Measurements from ENCODE around the gene RAB17. TPM values are rescaled to one million over a fixed set of nuclear protein-coding genes. Genes with fewer than 3 reads are reported as not detected.

Gene RAB17
- polyA plus RNA-seq, 1 donor = 1.6 TPM

DNA sequence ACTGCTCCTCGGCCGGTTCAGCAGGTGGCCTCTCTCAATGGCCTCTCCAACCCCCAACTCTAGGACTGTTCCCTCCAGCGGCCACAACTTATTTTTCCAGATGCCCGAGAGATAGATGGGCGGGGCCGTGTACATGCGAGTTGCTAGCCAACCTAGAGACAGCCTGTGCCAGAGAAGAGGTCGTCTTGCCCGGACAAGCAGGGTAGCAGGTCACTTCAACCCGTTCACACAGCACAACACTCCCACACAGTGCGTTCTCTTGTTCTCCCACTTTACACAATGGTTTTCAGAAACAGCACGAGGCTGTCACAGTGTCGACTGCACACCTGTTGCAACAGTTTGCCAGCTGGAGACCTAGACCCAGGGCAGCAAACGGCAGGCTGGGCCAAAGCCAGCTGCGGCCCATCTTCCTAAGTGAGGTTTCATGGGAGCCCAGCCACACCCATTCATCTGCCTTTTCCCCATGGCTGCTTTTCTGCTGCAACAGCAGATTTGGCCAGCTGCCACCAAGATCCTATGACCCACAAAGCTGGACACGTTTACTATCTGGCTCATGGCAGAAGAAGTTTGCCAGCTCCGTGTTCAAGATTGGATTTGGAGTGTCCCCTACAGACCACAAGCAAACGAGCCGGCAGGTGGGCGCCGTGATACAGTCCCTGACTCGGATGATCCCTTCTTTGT lies 31.4 kb downstream of the RAB17 start:
- peak; percentile 48 for DNase-seq

- DNase-seq = no peak
Measured at GRCh38 chr2:237557633-237558015, 32.9 kb downstream of the RAB17 start.

GRCh38 chr2:237556773-237557632 lies 33.5 kb downstream of the RAB17 start:
- DNase-seq = no peak

DNA sequence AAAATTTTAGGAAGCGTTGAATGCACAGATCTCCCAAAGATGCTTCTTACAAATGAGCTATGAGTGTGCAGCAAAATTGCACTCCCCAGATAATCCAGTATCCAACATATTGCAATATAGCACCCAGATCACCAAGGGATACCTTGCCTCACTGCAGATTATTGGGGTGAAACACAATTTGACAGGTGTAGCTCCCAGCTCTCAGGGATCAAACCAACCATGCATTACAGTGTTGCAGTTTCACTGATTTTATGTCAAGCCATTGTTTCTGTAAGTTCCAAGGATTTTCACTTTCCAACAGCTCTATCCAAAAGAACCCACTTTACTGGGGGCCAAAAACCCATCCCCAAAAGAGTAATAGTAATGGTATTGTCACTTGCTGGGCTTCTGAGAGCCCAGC lies 35.0 kb downstream of the RAB17 start:
- no peak for DNase-seq

GRCh38 chr2:237553948-237554347 lies 36.6 kb downstream of the RAB17 start:
- no peak for DNase-seq

- no peak for DNase-seq
Measured at GRCh38 chr2:237552908-237553307, 37.6 kb downstream of the RAB17 start.

DNA sequence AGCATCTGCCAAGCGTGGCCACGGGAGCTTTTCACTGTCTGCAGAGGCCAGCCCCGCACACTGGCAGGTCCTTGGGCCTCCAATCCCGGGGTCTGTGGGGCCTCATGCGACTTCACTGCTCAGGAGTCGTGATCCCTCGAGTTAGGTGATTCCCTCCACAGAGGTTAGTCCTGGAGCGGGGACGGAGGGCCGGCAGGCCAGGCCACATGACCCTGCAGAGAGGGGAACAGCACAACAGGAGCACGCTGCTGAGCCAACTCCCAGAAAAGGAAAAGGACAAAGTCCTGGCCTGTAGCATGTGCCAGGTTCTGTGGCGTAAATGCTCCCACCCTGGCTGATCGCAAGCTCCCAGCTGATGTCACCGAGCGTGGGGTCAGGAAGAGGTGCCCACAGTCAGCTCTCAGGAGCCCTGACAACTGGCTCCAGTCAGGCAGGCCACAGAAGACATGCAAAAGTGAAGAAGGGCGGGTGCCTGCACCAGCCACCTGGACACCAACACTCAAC lies 39.4 kb downstream of the RAB17 start:
- no peak for DNase-seq

GRCh38 chr2:237549643-237550415 lies 40.7 kb downstream of the RAB17 start:
- no peak for DNase-seq

DNA sequence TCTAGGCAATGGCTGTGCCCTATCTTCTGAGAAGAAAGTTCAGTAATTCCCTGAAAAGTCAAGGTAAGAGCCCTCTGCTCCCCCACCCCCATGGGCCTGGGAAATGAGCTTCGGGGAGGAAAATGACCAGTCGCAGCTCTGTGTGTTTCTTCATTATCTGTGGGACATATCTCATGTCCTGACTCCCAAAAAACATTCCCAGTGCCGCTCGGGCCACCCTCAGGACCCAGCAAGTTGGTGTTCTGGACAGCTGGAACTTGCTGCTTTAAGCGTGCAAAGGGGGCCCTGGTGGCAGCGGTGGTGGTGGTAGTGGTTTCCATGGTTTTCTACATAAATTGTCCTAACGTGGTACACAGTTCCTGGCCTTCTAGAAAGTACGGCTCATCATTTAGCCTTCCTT lies 41.3 kb downstream of the RAB17 start:
- DNase-seq = no peak

- no peak for DNase-seq
Measured at GRCh38 chr2:237547841-237548416, 42.6 kb downstream of the RAB17 start.

GRCh38 chr2:237546876-237547395 lies 43.6 kb downstream of the RAB17 start:
- DNase-seq = no peak

DNA sequence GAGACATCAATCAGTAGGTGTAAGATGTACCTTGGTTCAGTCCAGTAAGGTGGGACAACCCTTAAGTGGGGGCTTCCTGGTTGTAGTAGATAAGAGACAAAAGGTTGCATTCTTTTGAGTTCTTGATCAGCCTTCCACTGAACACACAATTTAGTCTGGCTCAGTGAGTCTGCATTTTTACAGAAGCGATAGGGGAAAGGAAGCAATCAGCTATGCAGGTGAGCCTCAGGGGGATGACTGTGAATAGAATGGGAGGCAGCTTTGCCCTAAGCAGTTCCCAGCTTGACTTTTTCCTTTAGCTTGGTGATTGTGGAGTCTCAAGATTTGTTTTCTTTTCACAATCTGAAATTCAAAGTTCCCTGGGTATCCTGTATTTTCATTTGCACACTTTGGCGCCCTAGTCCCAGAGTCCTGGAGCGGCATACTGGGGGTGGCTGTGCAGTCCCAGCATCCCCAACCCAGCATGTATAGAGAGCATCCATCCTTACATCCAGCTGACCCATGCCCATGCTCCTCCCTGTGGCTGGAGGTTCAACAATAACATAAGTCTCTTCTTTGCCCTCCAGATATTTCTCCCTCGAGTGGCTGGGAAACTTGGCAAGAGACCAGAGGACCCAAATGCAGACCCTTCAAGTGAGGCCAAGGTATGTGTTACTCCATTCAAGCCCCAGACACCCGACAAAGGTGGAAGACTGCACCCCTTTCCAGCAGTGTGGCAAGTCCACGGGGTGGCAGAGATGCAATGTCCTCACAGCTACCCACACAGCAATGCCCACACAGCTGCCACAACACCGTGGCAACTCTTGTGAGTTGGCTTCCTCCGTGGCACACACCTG lies 44.3 kb downstream of the RAB17 start:
- DNase-seq = no peak

- no peak for DNase-seq
Measured at GRCh38 chr2:237542001-237542704, 48.4 kb downstream of the RAB17 start.

DNA sequence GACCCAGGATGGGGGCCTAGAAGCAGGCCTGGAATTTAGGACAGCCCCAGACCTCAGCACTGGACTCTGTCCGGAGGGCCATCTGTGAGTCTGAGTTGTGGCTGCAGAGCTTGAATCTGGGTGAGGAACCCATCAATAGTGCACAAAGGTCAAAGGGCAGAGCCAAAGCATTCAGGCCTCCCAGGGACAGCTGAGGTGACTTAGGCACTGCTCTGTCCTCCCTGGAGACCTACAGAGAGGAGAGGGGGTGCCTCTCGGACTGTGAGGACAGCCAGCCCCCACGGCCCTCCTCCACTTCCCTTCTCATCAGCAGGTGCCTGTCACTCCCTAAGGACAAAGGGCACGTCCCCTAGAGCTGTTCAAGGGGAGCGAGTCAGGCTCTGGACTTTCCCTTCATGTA lies 49.3 kb downstream of the RAB17 start:
- no peak for DNase-seq

- DNase-seq = peak; percentile 64
Measured at GRCh38 chr2:237540823-237541222, 49.7 kb downstream of the RAB17 start.

DNA sequence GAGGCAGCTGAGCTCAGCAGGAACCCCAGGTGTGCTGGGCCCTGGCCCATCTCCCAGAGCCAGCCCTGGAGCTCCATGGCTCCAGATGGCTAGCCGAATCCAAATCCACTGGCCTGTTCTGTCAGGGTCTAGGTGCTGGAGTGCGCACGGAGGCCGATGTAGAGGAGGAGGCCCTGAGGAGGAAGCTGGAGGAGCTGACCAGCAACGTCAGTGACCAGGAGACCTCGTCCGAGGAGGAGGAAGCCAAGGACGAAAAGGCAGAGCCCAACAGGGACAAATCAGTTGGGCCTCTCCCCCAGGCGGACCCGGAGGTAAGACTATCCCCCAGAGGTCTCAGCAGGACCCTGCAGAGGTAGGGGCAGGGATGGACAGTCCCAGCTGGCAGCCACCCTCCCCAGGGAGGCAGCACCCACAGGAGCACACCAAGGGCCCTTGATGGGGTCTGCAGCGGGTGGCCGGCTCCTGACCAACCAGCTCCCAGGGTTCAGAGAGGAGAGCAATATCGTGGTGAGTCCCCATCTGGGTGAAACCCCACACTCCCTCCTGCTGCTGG lies 50.2 kb downstream of the RAB17 start:
- no peak for DNase-seq

DNA sequence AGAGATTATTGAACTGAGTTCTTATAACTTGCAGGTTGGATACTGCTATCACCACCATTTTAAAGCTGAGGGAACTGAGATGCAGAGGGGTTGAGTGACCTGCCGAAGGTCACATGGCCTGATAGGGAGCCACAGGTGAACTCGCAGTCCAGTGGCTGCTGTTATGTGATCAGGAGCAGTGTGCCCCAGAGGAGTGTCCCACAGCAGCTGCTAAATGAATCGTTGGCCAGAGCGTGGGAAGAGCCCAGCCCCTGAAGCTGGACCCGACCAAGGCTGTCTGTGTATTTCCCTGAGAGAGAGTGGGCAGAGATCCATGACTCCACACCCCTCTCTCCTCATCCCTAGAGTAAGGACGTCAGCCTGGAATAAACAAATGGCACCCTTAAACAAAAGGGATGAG lies 50.9 kb downstream of the RAB17 start:
- no peak for DNase-seq

DNA sequence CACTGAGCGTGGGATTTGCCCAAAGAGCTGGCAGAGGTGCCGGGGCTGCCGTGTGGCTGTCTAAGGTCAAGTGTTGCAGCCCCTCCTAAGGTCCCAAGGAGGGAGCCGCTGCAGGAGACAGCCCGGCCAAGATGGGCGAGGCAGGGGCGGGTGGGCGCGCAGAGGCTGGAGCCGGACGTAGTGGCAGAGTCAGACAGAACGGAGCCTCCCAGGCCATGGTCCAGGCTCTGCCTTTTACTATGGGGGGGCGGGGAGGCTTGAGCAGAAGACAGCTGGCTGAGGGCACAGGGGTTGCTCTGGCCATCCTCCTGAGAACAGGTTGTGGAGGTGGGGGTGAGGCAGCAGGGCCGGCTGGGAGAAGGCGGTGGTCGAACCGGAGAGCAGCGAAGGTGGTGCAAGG lies 51.6 kb downstream of the RAB17 start:
- no peak for DNase-seq

DNA sequence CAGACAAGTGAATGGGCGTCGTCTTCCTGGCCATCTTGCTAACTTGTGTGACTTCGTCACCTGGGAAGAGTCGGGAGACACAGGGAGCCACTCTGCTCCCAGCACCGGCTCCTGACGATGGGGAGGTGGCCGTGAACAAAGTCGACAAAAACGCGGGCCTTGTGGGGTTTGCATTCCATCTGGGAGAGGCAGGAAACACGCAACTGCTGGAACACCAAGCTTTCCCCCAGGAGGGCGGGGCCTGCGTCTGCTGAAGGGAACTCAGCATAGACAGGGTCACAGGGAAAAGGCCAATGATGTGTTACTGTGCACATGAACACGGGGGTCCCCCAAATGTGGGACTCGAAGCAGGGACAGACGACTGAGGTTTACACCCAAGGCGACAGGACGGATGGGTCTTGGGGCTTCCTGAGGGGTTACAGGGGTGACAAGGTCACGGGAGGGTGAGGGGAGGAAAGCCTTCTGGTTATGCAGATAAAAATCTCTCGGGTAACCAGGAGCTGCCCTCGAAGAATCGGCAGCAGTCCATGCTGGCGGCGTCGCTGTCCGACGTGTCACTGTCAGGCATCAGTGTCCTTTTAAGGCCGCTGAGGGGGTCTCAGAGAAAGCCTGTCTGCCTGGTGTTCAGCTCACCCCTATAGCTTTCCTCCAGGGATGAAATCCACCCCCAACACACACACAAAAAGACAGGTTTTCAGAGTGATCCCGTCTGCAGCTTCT lies 52.4 kb downstream of the RAB17 start:
- no peak for DNase-seq

GRCh38 chr2:237536617-237537016 lies 53.9 kb downstream of the RAB17 start:
- no peak for DNase-seq

Data from hindlimb muscle (tissue), 1 donor.